Sigmoid colon (tissue), 4 donors: Measurements from ENCODE around the gene AURKAIP1.

ENCODE experiments used
- EP300 ChIP-seq, 4 donors: sonication (generic); formaldehyde crosslinking; IDR thresholded peaks; one replicate each; pipeline ENCODE4 v1.6.1; 2017; ENCODE audit warnings: antibody characterized with exemption in 4 of 4
- POLR2A ChIP-seq, 2 donors: fragments of 450-650 bp; IDR thresholded peaks; one replicate each; pipeline ENCODE4 v1.6.1; 2016; ENCODE audit warnings: antibody characterized with exemption in 2 of 2, mild to moderate bottlenecking in 2 of 2, moderate library complexity in 2 of 2
- POLR2AphosphoS5 ChIP-seq, 4 donors: sonication (generic); formaldehyde crosslinking; IDR thresholded peaks; one replicate each; pipeline ENCODE4 v1.6.1; 2017; ENCODE audit warnings: antibody characterized with exemption in 4 of 4
- TF ChIP-seq, protein P1 (sequence below), 4 experiments: fragments of 450-650 bp in 3 of 4; fragments of 200-600 bp in 1 of 4; IDR thresholded peaks; one replicate each; pipeline ENCODE4 v1.5.1; 2016 to 2019; ENCODE audit warnings: antibody characterized with exemption in 4 of 4, mild to moderate bottlenecking in 3 of 4, moderate library complexity in 2 of 4

DNA sequence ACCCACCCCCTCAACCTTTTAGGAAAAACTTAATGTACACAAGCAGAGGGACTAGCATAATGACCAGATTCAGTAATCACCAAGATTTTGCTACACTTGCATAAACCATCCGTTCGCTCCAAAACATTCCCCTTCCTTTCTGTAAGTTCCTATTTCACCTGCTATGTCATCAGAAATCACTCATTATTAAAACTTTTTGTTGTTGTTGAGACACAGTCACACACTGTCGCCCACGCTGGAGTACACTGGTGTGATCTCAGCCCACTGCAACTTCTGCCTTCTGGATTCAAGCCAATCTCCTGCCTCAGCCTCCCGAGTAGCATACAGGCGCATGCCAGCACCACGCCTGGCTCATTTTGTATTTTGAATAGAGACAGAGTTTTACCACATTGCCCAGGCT lies 28.6 kb upstream of the AURKAIP1 start:
- TF ChIP-seq EP300 (IDR thresholded peaks at IDR 0.05), result no peak
- TF ChIP-seq, protein P1, sequence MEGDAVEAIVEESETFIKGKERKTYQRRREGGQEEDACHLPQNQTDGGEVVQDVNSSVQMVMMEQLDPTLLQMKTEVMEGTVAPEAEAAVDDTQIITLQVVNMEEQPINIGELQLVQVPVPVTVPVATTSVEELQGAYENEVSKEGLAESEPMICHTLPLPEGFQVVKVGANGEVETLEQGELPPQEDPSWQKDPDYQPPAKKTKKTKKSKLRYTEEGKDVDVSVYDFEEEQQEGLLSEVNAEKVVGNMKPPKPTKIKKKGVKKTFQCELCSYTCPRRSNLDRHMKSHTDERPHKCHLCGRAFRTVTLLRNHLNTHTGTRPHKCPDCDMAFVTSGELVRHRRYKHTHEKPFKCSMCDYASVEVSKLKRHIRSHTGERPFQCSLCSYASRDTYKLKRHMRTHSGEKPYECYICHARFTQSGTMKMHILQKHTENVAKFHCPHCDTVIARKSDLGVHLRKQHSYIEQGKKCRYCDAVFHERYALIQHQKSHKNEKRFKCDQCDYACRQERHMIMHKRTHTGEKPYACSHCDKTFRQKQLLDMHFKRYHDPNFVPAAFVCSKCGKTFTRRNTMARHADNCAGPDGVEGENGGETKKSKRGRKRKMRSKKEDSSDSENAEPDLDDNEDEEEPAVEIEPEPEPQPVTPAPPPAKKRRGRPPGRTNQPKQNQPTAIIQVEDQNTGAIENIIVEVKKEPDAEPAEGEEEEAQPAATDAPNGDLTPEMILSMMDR (IDR thresholded peaks at IDR 0.05), result no peak
- no peak for TF ChIP-seq POLR2AphosphoS5 (IDR thresholded peaks at IDR 0.05)
- no peak for TF ChIP-seq POLR2A (IDR thresholded peaks at IDR 0.05)
